Smooth muscle cell (in vitro differentiated cells): ENCODE data around the gene NHS. TPM values are rescaled to one million over a fixed set of nuclear protein-coding genes. Genes with fewer than 3 reads are reported as not detected.

Experiments used
- DNase-seq: peaks from one replicate; lab custom pipeline; 2025; ENCODE audit not compliant: unreplicated experiment; lab: John Stamatoyannopoulos, UW
- H2AFZ ChIP-seq: fragments of 200-600 bp; sonication (generic); 2 replicates; pipeline ENCODE4 v1.6.0; 2016; ENCODE audit warnings: antibody characterized with exemption, low read depth, mild to moderate bottlenecking
- H3F3A ChIP-seq: fragments of 200-600 bp; sonication (generic); 2 replicates; pipeline ENCODE4 v1.6.0; 2017; ENCODE audit warnings: antibody characterized with exemption, low read depth
- H3K27ac ChIP-seq: fragments of 200-600 bp; sonication (generic); 2 replicates; pipeline ENCODE4 v1.5.1; 2016; ENCODE audit warnings: low read depth, mild to moderate bottlenecking
- H3K27me3 ChIP-seq: fragments of 200-600 bp; sonication (generic); 2 replicates; pipeline ENCODE4 v1.6.1; 2016; ENCODE audit warnings: low read depth, mild to moderate bottlenecking
- H3K36me3 ChIP-seq: fragments of 200-600 bp; sonication (generic); 2 replicates; pipeline ENCODE4 v1.5.1; 2016; ENCODE audit warnings: low read depth
- H3K4me1 ChIP-seq: fragments of 200-600 bp; sonication (generic); 2 replicates; pipeline ENCODE4 v1.5.1; 2016; ENCODE audit warnings: low read depth
- H3K4me2 ChIP-seq: fragments of 200-600 bp; sonication (generic); 2 replicates; pipeline ENCODE4 v1.6.0; 2016; ENCODE audit warnings: mild to moderate bottlenecking
- H3K4me3 ChIP-seq: fragments of 200-600 bp; sonication (generic); 2 replicates; pipeline ENCODE4 v1.5.1; 2016; ENCODE audit warnings: mild to moderate bottlenecking
- H3K79me2 ChIP-seq: fragments of 200-600 bp; sonication (generic); 2 replicates; pipeline ENCODE4 v1.6.0; 2016; ENCODE audit warnings: low read depth, mild to moderate bottlenecking
- H3K9ac ChIP-seq: fragments of 200-600 bp; sonication (generic); 2 replicates; pipeline ENCODE4 v1.6.0; 2016; ENCODE audit warnings: low read depth
- H3K9me3 ChIP-seq: fragments of 200-600 bp; sonication (generic); replicated peaks from 2 replicates; pipeline ENCODE4 v1.5.1; 2016; ENCODE audit warnings: low read depth
- H4K20me1 ChIP-seq: fragments of 200-600 bp; sonication (generic); 2 replicates; pipeline ENCODE4 v1.6.0; 2016; ENCODE audit warnings: low read depth
- WGBS: methylation state at CpG from one replicate; pipeline ENCODE4 v1.1.7; 2016; ENCODE audit warnings: low lambda C conversion rate; 5-methylcytosine and 5-hydroxymethylcytosine counted together
- polyA plus RNA-seq: library from polyadenylated mRNA; unstranded; fragments of >200 nt; fragmentation: Nextera tagmentation; extraction: Ambion mirVana; gene quantifications from 2 replicates; pipeline ENCODE4 v1.2.1, GENCODE V29; 2016
- total RNA-seq: library from RNA; depleted of rRNA; stranded (reverse); fragments of >200 nt; gene quantifications from 2 replicates; pipeline ENCODE4 v1.2.3, GENCODE V29; 2014
- TF ChIP-seq, protein P1 (sequence below): fragments of 200-600 bp; sonication (generic); IDR thresholded peaks from 2 replicates; pipeline ENCODE4 v1.5.1; 2017; ENCODE audit warnings: borderline replicate concordance, mild to moderate bottlenecking, antibody characterized with exemption; ENCODE audit not compliant: insufficient read depth, poor library complexity, severe bottlenecking

The NHS gene
- total and polyA plus RNA-seq, 2 experiments from 2014 or later, result 2.6 to 9.6 TPM

DNA sequence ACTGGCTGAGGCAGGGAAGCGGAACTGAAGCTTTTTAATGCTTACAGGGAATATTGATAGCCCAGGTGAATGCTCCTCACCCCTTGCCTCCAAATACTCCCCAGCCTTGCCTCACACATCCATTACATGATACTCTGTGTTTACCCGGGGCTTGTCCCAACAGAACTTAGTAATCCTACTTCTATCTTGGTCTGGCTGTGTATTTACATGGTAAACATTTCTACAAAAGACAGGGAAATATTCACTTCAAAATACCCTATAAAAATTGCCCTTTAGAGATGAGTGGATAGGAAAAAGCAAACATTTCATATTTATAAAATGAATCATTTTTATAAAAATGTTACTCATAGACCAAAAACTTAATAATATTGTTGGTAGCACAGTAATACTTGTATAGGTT, 120.1 kb downstream of the NHS start:
- Histone ChIP-seq H2AFZ (no peak overlapping the region), H3K79me2 (peaks cover 3% of the 10 kb centered on the region), H3F3A (no peaks in the 10 kb centered on the region), H3K27ac (no peak overlapping the region), H3K4me3 (no peak overlapping the region), H3K27me3 (no peaks in the 10 kb centered on the region), H4K20me1 (no peaks in the 10 kb centered on the region), H3K4me2 (no peak overlapping the region), H3K9ac (no peak overlapping the region), H3K4me1 (no peaks in the 10 kb centered on the region), H3K9me3 (no peaks in the 10 kb centered on the region), H3K36me3 (no peaks in the 10 kb centered on the region)
- DNase-seq, result no peak
- TF ChIP-seq, protein P1, sequence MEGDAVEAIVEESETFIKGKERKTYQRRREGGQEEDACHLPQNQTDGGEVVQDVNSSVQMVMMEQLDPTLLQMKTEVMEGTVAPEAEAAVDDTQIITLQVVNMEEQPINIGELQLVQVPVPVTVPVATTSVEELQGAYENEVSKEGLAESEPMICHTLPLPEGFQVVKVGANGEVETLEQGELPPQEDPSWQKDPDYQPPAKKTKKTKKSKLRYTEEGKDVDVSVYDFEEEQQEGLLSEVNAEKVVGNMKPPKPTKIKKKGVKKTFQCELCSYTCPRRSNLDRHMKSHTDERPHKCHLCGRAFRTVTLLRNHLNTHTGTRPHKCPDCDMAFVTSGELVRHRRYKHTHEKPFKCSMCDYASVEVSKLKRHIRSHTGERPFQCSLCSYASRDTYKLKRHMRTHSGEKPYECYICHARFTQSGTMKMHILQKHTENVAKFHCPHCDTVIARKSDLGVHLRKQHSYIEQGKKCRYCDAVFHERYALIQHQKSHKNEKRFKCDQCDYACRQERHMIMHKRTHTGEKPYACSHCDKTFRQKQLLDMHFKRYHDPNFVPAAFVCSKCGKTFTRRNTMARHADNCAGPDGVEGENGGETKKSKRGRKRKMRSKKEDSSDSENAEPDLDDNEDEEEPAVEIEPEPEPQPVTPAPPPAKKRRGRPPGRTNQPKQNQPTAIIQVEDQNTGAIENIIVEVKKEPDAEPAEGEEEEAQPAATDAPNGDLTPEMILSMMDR, result no peak
- WGBS, result 74% methylated on average over 2 of the region's 2 CpGs

DNA sequence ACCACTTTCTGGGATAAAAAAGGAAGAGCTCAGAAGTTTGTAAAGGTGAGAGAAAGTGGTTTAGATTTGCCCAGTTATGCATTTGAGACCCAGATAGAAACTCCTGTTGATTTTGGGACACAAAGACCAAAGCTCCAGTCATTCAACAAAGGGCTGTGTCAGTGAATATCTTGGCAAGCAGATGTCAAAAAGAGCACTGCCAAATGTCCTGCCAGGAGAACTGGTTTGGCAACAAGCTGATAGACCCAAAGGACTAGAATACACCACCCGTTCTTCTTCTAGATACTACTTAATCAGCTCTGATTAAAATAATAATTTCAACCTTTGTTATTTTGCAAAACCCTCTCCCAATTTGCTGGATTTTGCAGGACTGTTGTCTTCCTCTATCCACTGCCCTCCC, 121.4 kb downstream of the NHS start:
- H4K20me1 ChIP-seq, result no peaks in the 10 kb centered on the region
- no peaks in the 10 kb centered on the region for H3K36me3 ChIP-seq
- no peak overlapping the region for H2AFZ ChIP-seq
- no peak overlapping the region for H3K4me2 ChIP-seq
- H3K27ac ChIP-seq, result no peak overlapping the region
- peaks cover 3% of the 10 kb centered on the region for H3K79me2 ChIP-seq
- H3F3A ChIP-seq, result no peaks in the 10 kb centered on the region
- no peaks in the 10 kb centered on the region for H3K9me3 ChIP-seq
- H3K9ac ChIP-seq, result no peak overlapping the region
- TF ChIP-seq, protein P1, result no peak
- no peaks in the 10 kb centered on the region for H3K27me3 ChIP-seq
- no peak overlapping the region for H3K4me3 ChIP-seq
- DNase-seq, result no peak
- WGBS, result 68% methylated on average over 1 of the region's 1 CpG
- H3K4me1 ChIP-seq, result no peaks in the 10 kb centered on the region

DNA sequence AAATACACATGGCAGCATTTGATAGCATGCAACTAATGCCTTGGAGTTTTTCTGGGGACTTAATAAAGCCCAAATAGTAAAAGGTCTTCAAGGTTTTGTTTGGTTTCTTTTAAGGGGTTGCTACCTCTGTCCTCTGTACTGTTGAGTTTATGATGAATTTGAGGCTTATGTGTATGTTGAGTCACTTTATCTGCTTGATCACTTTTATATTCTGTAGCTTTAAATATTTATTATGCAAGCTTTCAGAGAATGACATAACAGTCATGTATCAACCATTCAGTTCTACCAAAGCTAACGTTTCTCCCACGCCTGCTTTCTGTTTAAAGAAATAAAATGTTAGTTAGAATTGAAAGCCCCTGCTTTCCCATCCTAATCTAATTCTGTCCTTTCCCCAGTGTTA, 122.2 kb downstream of the NHS start:
- Histone ChIP-seq H3K79me2 (no peaks in the 10 kb centered on the region), H3K4me3 (no peak overlapping the region), H4K20me1 (no peaks in the 10 kb centered on the region), H3K4me2 (no peak overlapping the region), H3K9me3 (no peaks in the 10 kb centered on the region), H3K4me1 (no peaks in the 10 kb centered on the region), H2AFZ (no peak overlapping the region), H3K36me3 (no peaks in the 10 kb centered on the region), H3F3A (no peaks in the 10 kb centered on the region), H3K9ac (no peak overlapping the region), H3K27ac (no peak overlapping the region), H3K27me3 (no peaks in the 10 kb centered on the region)
- no peak for DNase-seq
- TF ChIP-seq, protein P1, result no peak
- 61% methylated on average over 2 of the region's 2 CpGs for WGBS

DNA sequence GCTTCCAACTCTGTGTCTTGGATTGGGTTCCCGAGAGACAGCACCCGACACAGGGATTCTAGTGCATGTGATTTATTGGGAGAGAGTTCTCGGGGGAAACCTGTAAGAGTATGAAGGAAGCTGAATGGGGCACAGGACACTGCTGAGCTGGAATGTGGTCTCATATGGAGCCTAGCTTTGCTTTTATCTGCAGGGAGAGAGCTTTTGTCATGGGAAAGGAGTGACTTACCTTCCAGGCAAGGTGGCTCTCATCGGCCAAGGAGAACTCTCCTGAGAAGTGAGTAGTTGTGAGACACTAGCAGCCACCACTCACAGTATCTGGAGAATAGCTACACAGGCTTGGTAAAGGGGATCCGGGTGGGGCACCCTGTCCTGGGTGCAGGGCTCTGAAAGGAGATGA, 124.5 kb downstream of the NHS start:
- H3K27me3 ChIP-seq, result no peaks in the 10 kb centered on the region
- H3K9me3 ChIP-seq, result no peaks in the 10 kb centered on the region
- no peaks in the 10 kb centered on the region for H3K4me1 ChIP-seq
- H3K79me2 ChIP-seq, result no peaks in the 10 kb centered on the region
- no peaks in the 10 kb centered on the region for H4K20me1 ChIP-seq
- no peak overlapping the region for H3K4me2 ChIP-seq
- no peaks in the 10 kb centered on the region for H3F3A ChIP-seq
- H2AFZ ChIP-seq, result no peak overlapping the region
- 60% methylated on average over 5 of the region's 5 CpGs for WGBS
- H3K27ac ChIP-seq, result no peak overlapping the region
- no peaks in the 10 kb centered on the region for H3K36me3 ChIP-seq
- TF ChIP-seq, protein P1, result no peak
- no peak for DNase-seq
- no peak overlapping the region for H3K4me3 ChIP-seq
- H3K9ac ChIP-seq, result no peak overlapping the region
